Activated naive CD4-positive, alpha-beta T cell (primary cell): ENCODE results near the gene ANAPC2.

Source experiments
- DNase-seq, 4 experiments: peaks; one replicate each; lab custom pipeline; 2025; lab: John Stamatoyannopoulos, UW

ANAPC2 gene

GRCh38 chr9:137227054-137227852 is 38.9 kb upstream of the ANAPC2 start, which contains the start of gene RNF224:
Gene RNF224 (plus strand): TSS chr9:137227502. CDS start chr9:137228336, 834 bp downstream.
- DNase-seq = peak; percentile 51 to 79 (median 69)

DNA sequence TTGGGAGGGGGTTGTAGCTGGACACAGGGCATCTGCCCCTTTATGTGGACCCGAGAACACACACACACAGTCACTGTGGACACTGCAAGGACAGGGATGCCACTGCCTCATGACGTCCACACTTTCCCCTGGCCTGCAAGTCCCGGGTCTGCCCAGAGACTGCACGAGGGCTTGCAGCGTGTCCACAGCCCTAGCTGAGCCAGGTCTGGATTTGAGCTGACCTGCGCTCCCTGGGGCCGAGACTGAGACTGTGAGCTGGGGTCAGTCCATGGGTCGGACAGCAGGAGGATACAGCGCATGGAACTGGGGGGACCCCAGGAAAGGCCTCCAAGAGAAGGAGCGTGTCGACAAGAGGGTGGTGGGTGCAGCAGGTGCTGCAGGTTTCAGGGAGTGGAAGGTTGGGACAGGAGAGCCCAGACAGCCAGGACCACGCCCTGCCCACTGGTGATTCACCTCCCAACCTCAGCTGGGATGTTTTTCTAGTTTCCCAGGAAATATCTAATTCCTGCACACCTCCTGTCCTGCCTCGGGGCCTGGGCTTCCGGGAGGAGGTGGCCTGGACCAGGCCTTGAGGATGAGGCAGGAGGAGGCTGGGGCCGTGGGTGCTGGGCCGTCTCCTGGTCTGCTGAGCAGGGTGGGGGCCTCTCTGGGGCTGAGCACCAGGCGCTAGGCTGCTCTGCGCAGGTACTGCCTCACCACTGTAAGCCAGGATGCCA is 38.1 kb upstream of the ANAPC2 start:
- DNase-seq = no peak

GRCh38 chr9:137225699-137226331 is 37.5 kb upstream of the ANAPC2 start:
- no peak for DNase-seq

DNA sequence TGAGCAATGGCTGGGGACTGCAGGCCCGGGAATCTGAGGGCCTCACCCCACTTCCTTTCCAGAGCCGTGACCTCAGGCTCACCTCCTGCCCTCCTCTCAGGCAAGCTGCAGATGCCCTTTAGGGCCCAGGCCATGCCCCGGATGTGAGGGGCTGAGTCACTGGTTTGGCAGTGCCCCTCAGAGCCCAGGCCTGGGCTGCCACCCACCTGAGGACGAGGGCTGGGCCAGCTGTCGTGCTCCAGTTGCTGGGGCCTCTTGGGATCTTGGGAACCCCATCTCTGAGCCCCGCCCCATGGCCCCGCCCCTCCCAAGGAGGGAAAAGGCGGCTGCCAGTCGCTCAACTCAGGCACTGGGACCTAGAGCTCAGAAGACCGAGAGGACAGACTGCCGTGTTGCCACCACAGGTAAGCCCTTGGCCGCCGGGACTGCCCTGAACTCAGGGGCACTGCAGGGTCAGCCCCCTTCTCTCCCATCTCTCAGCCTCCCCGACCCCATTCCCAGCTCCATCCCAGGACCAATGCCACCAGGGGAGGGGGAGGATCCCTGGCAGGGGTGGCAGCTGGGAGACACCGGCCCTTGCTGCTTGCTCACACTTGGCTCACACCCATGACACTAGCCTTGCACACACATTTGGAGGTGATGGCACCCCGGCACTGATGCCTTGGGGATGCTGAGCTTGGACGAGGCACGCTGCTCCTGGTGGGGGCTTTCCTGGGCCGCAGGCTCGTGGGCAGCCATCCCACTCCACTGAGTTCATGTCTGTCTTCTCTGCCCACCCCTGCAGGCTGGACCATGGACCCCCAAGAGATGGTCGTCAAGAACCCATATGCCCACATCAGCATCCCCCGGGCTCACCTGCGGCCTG is 36.7 kb upstream of the ANAPC2 start, which contains the start of gene CYSRT1:
Gene CYSRT1 (plus strand): TSS at position 345 of the 865 bp plus-strand sequence. CDS start 448 bp downstream, at position 793.
- DNase-seq = no peak

- peak; percentile 98 to 99 (median 98) for DNase-seq
Observed at GRCh38 chr9:137223078-137223970, 35.0 kb upstream of the ANAPC2 start.

- DNase-seq = no peak
Observed at GRCh38 chr9:137222190-137223077, 34.1 kb upstream of the ANAPC2 start, which contains the start of gene RNF208. Gene RNF208 (minus strand): TSS chr9:137222240. CDS start chr9:137221212, 1,028 bp downstream.

DNA sequence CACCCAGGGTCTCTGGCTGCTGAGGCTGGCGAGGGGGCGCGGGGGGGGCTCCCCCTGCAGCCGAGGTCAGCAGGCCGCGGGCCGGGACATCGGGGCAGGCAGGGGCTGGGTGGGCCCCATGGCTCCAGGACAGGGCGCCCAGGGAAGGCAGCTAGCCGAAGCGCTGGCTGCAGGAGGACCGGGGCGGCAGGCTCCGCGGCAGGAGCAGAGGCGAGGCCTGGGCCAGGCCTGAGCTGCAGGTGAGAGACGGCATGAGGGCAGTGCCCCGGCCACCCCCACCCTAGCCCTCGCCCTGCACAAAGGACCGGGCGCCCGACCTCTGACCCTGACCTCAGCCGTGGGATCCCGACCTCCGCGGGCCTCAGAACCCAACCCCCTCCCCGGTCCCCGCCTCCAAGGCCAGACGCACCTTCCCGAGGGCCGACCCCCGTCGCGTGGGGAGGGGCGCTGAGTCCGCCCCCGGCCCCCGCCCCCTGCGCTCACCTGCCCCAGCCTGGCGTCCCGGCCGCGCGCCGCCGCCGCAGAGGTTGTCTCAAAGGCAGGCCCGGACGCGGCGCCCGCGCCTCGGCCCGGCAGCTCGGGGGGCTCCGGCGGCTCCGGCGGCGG is 33.2 kb upstream of the ANAPC2 start:
- no peak for DNase-seq

- no peak for DNase-seq
Observed at GRCh38 chr9:137221095-137221505, 32.7 kb upstream of the ANAPC2 start.

DNA sequence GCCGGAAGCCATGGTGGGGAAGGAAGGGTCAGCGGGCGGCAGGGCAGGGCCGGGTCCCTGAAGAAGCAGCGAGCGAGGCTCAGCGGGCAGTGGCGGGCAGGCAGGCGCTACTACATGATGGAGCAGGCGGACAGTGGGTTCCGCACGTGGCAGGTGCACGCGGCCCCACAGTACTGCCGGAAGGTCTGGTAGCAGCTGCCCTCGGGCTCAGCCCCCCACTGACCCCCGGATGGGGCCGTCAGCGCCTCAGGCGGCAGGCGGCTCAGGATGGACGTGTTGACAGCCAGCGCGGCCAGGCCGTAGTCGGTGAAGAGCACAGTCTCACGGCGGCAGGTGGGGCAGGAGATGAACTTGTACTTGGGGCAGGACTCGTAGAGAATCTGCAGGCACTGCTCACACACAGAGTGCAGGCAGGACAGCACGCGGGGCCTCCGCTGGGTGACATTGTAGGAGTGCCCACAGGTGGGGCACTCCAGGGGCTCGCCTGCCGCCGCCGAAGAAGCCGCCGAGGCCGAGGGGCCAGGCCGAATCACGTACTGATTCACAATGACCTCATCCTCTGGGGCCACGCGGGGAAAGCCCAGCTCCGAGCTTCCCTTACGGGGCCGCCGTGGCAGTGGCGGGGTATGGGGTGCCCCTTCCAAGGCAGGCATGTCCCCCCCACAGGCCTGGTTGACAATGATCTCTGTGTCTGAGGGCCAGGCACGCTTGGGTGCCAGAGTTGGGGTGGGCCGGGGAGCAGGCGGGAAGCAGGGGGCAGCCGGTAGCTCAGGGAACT is 32.1 kb upstream of the ANAPC2 start:
- no peak for DNase-seq

DNA sequence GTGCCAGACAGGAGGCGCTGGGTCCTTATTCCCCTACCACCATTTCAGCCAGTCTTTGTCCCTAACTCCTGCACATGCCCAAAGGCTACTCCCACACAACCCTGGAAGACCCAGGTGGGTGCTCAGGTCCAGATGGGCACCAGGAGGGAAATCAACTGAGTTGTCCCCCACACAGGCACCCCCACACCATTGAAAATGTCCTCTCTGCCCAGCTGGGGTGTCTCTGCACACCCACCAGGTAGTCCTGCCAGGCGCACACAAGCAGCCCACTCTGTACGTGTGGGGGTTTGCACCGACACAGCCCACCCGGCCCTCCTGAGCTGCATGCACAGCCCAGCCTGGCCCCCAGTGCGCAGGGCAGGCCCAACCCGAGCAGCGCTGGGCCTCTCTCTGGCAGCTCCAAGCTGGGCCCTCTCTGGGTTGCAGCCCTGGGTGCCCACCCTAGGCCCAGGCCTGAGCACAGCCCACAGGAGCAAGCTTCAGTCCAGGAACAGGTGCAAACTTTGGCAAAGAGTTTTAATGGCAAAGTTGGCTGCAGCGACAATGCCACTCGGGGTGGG is 31.5 kb upstream of the ANAPC2 start:
- no peak for DNase-seq

DNA sequence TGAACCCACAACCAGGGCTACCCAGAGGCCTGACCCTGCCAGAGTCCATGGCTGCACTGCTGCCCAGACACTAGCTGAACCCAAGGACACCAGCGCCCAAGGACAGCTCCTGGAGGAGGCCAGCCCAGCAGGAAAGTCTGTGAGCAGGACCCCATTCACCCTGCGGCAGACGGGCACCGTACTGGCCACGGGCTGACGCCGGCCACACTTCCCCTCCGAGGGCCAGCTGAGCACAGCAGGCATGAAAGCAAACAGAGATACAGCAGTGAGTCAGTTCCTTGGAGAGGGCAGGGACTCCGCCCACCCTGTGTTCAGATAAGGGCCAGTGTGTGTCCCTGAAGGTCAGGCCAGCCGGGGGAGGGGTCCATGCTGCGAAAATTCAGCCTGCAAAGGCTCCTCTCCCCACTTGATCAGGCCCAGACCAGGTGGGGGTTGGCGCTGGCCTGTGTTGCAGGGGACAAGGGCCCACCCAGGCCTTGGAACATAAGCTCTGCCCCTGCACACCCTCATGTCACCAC is 30.5 kb upstream of the ANAPC2 start:
- DNase-seq = no peak

GRCh38 chr9:137218212-137218753 is 29.9 kb upstream of the ANAPC2 start:
- DNase-seq = no peak

DNA sequence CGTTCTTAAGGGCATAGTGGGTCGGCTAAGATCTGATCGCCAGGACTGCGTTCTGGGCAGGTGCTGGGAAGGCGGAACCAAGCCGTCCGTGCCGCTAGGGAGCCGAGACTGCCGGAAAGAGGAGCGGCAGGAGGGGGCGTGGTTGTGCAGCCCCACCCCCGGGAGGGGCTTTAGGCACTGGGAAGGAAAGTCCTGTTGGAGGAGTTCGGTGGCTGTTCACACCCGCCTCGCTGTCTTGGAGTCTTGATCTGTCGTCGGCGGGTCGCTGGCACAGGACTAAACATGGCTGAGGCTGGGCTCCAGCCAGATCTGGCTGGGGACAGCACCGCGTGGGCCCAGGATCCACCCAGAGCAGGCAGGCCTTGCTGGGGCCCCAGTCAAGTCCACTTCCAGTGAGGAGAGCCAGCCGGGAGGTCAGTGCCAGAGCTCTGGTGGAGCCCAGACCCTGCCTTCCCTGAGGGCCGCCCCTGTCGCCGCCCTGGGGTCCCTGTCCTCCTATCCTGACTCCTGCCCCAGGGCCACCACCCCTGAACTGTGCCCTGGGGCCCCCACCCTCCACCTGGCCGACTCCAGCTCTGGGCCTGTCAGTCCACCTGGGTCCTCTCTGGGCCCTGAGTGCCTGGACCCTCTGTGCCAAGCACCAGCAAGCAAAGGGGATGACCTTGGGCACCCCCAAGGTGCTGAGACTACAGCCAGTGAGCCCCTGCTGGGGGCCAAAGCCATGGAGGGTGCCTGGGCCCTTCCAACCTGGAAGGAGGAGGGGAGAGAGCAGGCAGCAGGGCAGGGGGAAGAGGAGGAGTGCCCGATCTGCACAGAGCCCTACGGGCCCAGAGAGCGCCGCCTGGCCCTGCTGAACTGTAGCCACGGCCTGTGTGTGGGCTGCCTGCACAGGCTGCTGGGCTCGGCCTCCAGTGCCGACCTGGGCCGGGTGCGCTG is 29.2 kb upstream of the ANAPC2 start:
- no peak for DNase-seq

- DNase-seq = no peak
Observed at GRCh38 chr9:137216188-137216965, 28.0 kb upstream of the ANAPC2 start.

GRCh38 chr9:137215196-137215986 is 27.0 kb upstream of the ANAPC2 start:
- DNase-seq = no peak
